Panc1 (cell line): ENCODE data around the gene LRRD1. TPM values are rescaled to one million over a fixed set of nuclear protein-coding genes. Genes with fewer than 3 reads are reported as not detected.

Source experiments
- ATAC-seq: fragments of 200-7000 bp; cut with Tn5 transposase; 2 replicates; pipeline ENCODE4 v1.9.1; 2020; ENCODE audit warnings: mild to moderate bottlenecking, moderate library complexity
- BruUV-seq: library from RNA; stranded (reverse); fragments of 400-500 nt; replicated peaks from 2 replicates; lab custom pipeline; 2021; lab: Mats Ljungman, UMichigan
- CTCF ChIA-PET: fragments of 300-600 bp; sonication (Branson Sonifier 250); formaldehyde crosslinking; loops from one replicate; lab custom pipeline; 2022; ENCODE audit warnings: antibody characterized with exemption; lab: Charles Lee
- POLR2A ChIA-PET: fragments of 300-600 bp; sonication (Branson Sonifier 250); formaldehyde crosslinking; loops from one replicate; lab custom pipeline; 2022; ENCODE audit warnings: antibody characterized with exemption; lab: Charles Lee
- DNase-seq: peaks from one replicate; pipeline ENCODE4 v3.0.0-alpha.2; 2010; ENCODE audit warnings: low read depth, low spot score
- H3K27ac ChIP-seq: 2 replicates; pipeline ENCODE4 v1.5.1; 2011; ENCODE audit warnings: mild to moderate bottlenecking, low read length, inconsistent platforms
- H3K27me3 ChIP-seq: fragments of 200-500 bp; sonication (Bioruptor generic); 2 replicates; pipeline ENCODE4 v1.6.0; 2014; ENCODE audit warnings: low read length, inconsistent platforms; ENCODE audit not compliant: control insufficient read depth, insufficient read depth
- H3K36me3 ChIP-seq: fragments of 200-500 bp; sonication (Bioruptor generic); 2 replicates; pipeline ENCODE4 v1.5.1; 2014; ENCODE audit warnings: inconsistent platforms, mild to moderate bottlenecking, low read length, moderate library complexity; ENCODE audit not compliant: control insufficient read depth, insufficient read depth
- H3K4me1 ChIP-seq: 2 replicates; pipeline ENCODE4 v1.5.1; 2011; ENCODE audit warnings: inconsistent platforms, mild to moderate bottlenecking, low read length, moderate library complexity; ENCODE audit not compliant: control insufficient read depth, insufficient read depth
- H3K4me3 ChIP-seq, 2 experiments: 2 replicates each; pipeline ENCODE4 v1.5.1; 2011 to 2012; ENCODE audit warnings: low read depth in 2 of 2, low read length in 2 of 2, mild to moderate bottlenecking in 2 of 2, inconsistent platforms in 1 of 2, moderate library complexity in 1 of 2
- H3K9me3 ChIP-seq: fragments of 200-500 bp; sonication (Bioruptor generic); 2 replicates; pipeline ENCODE4 v1.5.1; 2014; ENCODE audit warnings: low read depth, mild to moderate bottlenecking, inconsistent platforms, low read length, moderate library complexity; ENCODE audit not compliant: control insufficient read depth, insufficient read depth
- CTCF ChIP-seq: fragments of 450-650 bp; IDR thresholded peaks from 2 replicates; pipeline ENCODE4 v1.5.1; 2017; ENCODE audit warnings: mild to moderate bottlenecking
- POLR2AphosphoS5 ChIP-seq: IDR thresholded peaks from 2 replicates; pipeline ENCODE4 v1.6.1; 2012; ENCODE audit warnings: mild to moderate bottlenecking, low read depth, low read length, moderate library complexity
- REST ChIP-seq, 2 experiments: IDR thresholded peaks; 2 replicates each; pipeline ENCODE4 v1.6.1; 2011 to 2012; ENCODE audit warnings: low read depth in 2 of 2, control low read depth in 1 of 2, low read length in 1 of 2, mild to moderate bottlenecking in 1 of 2, moderate library complexity in 1 of 2; ENCODE audit not compliant: insufficient read depth in 1 of 2
- SIN3A ChIP-seq: IDR thresholded peaks from 2 replicates; pipeline ENCODE4 v1.6.1; 2012; ENCODE audit warnings: low read depth, mild to moderate bottlenecking, low read length, moderate library complexity, borderline replicate concordance; ENCODE audit not compliant: insufficient read depth
- TCF7L2 ChIP-seq: IDR thresholded peaks from 2 replicates; pipeline ENCODE4 v1.6.1; 2011; ENCODE audit warnings: mild to moderate bottlenecking, low read depth, low read length, inconsistent platforms
- in situ Hi-C: cut with HindIII; loops from 2 replicates; pipeline ENCODE4 v1.10.0; 2016; ENCODE audit warnings: low sequenced_read_pairs, low pct_unique_long_range_greater_than_20kb
- intact Hi-C: fragments of 100-400 bp; cut with micrococcal nuclease; formaldehyde crosslinking; loops from one replicate; pipeline ENCODE4 v1.10.0; 2022; ENCODE audit not compliant: unreplicated experiment
- total RNA-seq: library from RNA; stranded (reverse); gene quantifications from one replicate; pipeline ENCODE4 v1.2.1, GENCODE V29; 2021; ENCODE audit not compliant: unreplicated experiment

Gene LRRD1
- total RNA-seq, 1 experiment from 2014 or later, result 0.05 TPM

GRCh38 chr7:92121681-92122080, 57.3 kb downstream of the LRRD1 start:
- no TSS peak for BruUV-seq

GRCh38 chr7:92119213-92119759, 59.7 kb downstream of the LRRD1 start:
- POLR2A ChIA-PET, result no interaction called here
- Histone ChIP-seq H3K4me3 (no peak overlapping the region), H3K27ac (no peak overlapping the region), H3K9me3 (no peaks in the 10 kb centered on the region), H3K36me3 (peaks cover 15% of the 10 kb centered on the region), H3K4me1 (no peaks in the 10 kb centered on the region), H3K27me3 (no peaks in the 10 kb centered on the region)
- in situ Hi-C loops, result no loop called here
- BruUV-seq, result no TSS peak
- TF ChIP-seq TCF7L2 (no peak), CTCF (no peak), SIN3A (no peak), REST (IDR thresholded peaks at IDR 0.05; ENCODE audit: insufficient read depth in 1 of 2, low read depth in 2 of 2, low read length in 1 of 2) (no peak), POLR2AphosphoS5 (no peak)
- no peak for ATAC-seq
- intact Hi-C loops, result no loop called here
- CTCF ChIA-PET, result interaction anchor here (0.6 kb wide), 1 partner anchor 74 kb away, joined by 4 read pairs; no protein-coding TSS in a partner anchor
- DNase-seq, result no peak

More at GRCh38 chr7:92121681-92122080, 57.3 kb downstream of the LRRD1 start:
- intact Hi-C loops (no loop called here), in situ Hi-C loops (no loop called here)
- Histone ChIP-seq H3K36me3 (peaks cover 14% of the 10 kb centered on the region), H3K4me1 (no peaks in the 10 kb centered on the region), H3K4me3 (no peak overlapping the region), H3K27ac (no peak overlapping the region), H3K9me3 (no peaks in the 10 kb centered on the region), H3K27me3 (no peaks in the 10 kb centered on the region)
- no peak for TF ChIP-seq TCF7L2
- no peak for TF ChIP-seq SIN3A
- no peak for TF ChIP-seq REST (IDR thresholded peaks at IDR 0.05; ENCODE audit: insufficient read depth in 1 of 2, low read depth in 2 of 2, low read length in 1 of 2)
- TF ChIP-seq POLR2AphosphoS5, result no peak
- no peak for TF ChIP-seq CTCF
- DNase-seq (no peak), ATAC-seq (no peak)
- ChIA-PET POLR2A (no interaction called here), CTCF (no interaction called here)
